ENCODE data around the gene ARHGEF19.

- TF ChIP-seq CTCF (IDR thresholded peaks at IDR 0.05; ENCODE audit: low read depth, low read length, poor library complexity, severe bottlenecking) = no peak
- TF ChIP-seq EZH2phosphoT487 (IDR thresholded peaks at IDR 0.05; ENCODE audit: borderline replicate concordance, low read length) = no peak
Observed at GRCh38 chr1:16232316-16232710, 19.9 kb upstream of the ARHGEF19 start.

Measured in DOHH2 (cell line).